ENCODE data around the gene ANO10. TPM values are rescaled to one million over a fixed set of nuclear protein-coding genes. Genes with fewer than 3 reads are reported as not detected.

ANO10 gene
- polyA plus RNA-seq, 1 donor from 2014 or later, result 11.1 TPM

DNA sequence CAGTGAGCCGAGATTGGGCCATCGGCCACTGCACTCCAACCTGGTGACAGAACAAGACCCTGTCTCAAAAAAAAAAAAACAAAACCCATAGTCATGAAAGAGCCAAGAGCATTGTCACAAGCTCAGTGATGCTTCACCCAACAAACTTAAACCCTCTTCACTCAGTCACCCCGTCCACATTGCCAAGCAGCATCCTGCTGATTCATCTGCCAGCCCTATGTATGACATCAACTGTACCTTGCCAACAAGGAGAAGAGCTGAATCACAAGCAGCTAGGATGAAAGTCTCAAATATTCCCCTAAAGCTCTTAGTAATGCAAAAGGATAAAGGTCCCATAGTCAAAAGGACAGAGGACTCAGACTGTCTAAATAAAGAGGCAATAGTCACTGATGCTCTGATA is 90.0 kb downstream of the ANO10 start:
- Histone ChIP-seq H3K27me3 (ENCODE audit: insufficient read depth, low read depth, low read length) (no peaks in the 10 kb centered on the region), H3K9me3 (ENCODE audit: low read length) (no peaks in the 10 kb centered on the region), H3K4me2 (ENCODE audit: low read length) (no peak overlapping the region), H3K36me3 (ENCODE audit: insufficient read depth, low read length) (peaks cover 4% of the 10 kb centered on the region), H3K79me2 (replicated peaks; ENCODE audit: insufficient read depth, low read length) (no peaks in the 10 kb centered on the region), H3K9ac (ENCODE audit: low read length) (no peak overlapping the region), H2AFZ (ENCODE audit: low read depth, low read length) (no peak overlapping the region), H3K4me3 (ENCODE audit: low read length) (no peak overlapping the region), H3K27ac (ENCODE audit: low read length) (no peak overlapping the region), H3F3A (ENCODE audit: insufficient read depth, low read length, poor library complexity, severe bottlenecking) (no peaks in the 10 kb centered on the region), H4K20me1 (ENCODE audit: insufficient read depth) (no peaks in the 10 kb centered on the region), H3K9me2 (ENCODE audit: insufficient read depth, low read length) (no peaks in the 10 kb centered on the region)
- no peak for TF ChIP-seq POLR2AphosphoS5 (IDR thresholded peaks at IDR 0.05)
- TF ChIP-seq, protein P1, sequence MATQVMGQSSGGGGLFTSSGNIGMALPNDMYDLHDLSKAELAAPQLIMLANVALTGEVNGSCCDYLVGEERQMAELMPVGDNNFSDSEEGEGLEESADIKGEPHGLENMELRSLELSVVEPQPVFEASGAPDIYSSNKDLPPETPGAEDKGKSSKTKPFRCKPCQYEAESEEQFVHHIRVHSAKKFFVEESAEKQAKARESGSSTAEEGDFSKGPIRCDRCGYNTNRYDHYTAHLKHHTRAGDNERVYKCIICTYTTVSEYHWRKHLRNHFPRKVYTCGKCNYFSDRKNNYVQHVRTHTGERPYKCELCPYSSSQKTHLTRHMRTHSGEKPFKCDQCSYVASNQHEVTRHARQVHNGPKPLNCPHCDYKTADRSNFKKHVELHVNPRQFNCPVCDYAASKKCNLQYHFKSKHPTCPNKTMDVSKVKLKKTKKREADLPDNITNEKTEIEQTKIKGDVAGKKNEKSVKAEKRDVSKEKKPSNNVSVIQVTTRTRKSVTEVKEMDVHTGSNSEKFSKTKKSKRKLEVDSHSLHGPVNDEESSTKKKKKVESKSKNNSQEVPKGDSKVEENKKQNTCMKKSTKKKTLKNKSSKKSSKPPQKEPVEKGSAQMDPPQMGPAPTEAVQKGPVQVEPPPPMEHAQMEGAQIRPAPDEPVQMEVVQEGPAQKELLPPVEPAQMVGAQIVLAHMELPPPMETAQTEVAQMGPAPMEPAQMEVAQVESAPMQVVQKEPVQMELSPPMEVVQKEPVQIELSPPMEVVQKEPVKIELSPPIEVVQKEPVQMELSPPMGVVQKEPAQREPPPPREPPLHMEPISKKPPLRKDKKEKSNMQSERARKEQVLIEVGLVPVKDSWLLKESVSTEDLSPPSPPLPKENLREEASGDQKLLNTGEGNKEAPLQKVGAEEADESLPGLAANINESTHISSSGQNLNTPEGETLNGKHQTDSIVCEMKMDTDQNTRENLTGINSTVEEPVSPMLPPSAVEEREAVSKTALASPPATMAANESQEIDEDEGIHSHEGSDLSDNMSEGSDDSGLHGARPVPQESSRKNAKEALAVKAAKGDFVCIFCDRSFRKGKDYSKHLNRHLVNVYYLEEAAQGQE (IDR thresholded peaks at IDR 0.05; ENCODE audit: borderline replicate concordance), result no peak
- TF ChIP-seq, protein P2, sequence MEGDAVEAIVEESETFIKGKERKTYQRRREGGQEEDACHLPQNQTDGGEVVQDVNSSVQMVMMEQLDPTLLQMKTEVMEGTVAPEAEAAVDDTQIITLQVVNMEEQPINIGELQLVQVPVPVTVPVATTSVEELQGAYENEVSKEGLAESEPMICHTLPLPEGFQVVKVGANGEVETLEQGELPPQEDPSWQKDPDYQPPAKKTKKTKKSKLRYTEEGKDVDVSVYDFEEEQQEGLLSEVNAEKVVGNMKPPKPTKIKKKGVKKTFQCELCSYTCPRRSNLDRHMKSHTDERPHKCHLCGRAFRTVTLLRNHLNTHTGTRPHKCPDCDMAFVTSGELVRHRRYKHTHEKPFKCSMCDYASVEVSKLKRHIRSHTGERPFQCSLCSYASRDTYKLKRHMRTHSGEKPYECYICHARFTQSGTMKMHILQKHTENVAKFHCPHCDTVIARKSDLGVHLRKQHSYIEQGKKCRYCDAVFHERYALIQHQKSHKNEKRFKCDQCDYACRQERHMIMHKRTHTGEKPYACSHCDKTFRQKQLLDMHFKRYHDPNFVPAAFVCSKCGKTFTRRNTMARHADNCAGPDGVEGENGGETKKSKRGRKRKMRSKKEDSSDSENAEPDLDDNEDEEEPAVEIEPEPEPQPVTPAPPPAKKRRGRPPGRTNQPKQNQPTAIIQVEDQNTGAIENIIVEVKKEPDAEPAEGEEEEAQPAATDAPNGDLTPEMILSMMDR (IDR thresholded peaks at IDR 0.05; ENCODE audit: poor library complexity, severe bottlenecking), result no peak
- TF ChIP-seq TAF1 (IDR thresholded peaks at IDR 0.05; ENCODE audit: low read depth), result no peak
- TF ChIP-seq SMC3 (conservative IDR thresholded peaks at IDR 0.05; ENCODE audit: poor library complexity), result no peak
- TF ChIP-seq MXI1 (conservative IDR thresholded peaks at IDR 0.05; ENCODE audit: poor library complexity, severe bottlenecking), result no peak
- no peak for TF ChIP-seq EZH2 (IDR thresholded peaks at IDR 0.05; ENCODE audit: borderline replicate concordance, insufficient read depth, low read length, poor library complexity, severe bottlenecking)
- no peak for TF ChIP-seq RAD21 (conservative IDR thresholded peaks at IDR 0.05)
- TF ChIP-seq EP300 (conservative IDR thresholded peaks at IDR 0.05; ENCODE audit: poor library complexity, severe bottlenecking), result no peak

DNA sequence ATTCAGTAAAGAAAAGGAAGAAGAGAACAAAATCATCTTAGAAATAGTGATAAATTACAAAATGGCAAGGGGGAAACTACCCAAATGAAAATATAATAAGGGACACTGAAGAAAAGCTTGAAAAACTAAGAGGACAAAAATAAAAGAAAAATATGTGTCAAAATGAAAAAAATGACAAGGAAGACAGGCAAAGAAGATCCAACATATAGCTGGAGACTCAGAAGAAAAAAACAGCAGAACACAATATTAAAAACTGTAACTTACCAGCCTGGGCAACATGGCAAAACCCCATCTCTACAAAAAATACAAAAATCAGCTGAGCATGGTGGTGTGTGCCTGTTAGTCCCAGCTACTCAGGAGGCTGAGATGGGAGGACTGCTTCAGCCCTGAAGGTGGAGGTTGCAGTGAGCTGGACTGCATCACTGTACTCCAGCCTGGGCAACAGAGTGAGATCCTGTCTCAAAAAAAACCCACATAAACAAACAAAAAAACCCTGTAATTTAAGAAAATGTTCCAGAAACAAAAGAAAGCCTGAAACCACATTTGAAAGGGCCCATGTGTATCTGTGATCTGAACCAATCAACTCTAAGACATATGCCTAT is 93.2 kb downstream of the ANO10 start:
- H3K4me2 ChIP-seq (ENCODE audit: low read length), result no peak overlapping the region
- H4K20me1 ChIP-seq (ENCODE audit: insufficient read depth), result no peaks in the 10 kb centered on the region
- no peaks in the 10 kb centered on the region for H3K27me3 ChIP-seq (ENCODE audit: insufficient read depth, low read depth, low read length)
- TF ChIP-seq TAF1 (IDR thresholded peaks at IDR 0.05; ENCODE audit: low read depth), result no peak
- TF ChIP-seq SMC3 (conservative IDR thresholded peaks at IDR 0.05; ENCODE audit: poor library complexity), result no peak
- TF ChIP-seq EP300 (conservative IDR thresholded peaks at IDR 0.05; ENCODE audit: poor library complexity, severe bottlenecking), result no peak
- no peak for TF ChIP-seq EZH2 (IDR thresholded peaks at IDR 0.05; ENCODE audit: borderline replicate concordance, insufficient read depth, low read length, poor library complexity, severe bottlenecking)
- TF ChIP-seq, protein P1 (IDR thresholded peaks at IDR 0.05; ENCODE audit: borderline replicate concordance), result no peak
- TF ChIP-seq, protein P2 (IDR thresholded peaks at IDR 0.05; ENCODE audit: poor library complexity, severe bottlenecking), result no peak
- no peaks in the 10 kb centered on the region for H3K9me2 ChIP-seq (ENCODE audit: insufficient read depth, low read length)
- H3K36me3 ChIP-seq (ENCODE audit: insufficient read depth, low read length), result peaks cover 4% of the 10 kb centered on the region
- no peaks in the 10 kb centered on the region for H3K79me2 ChIP-seq (replicated peaks; ENCODE audit: insufficient read depth, low read length)
- no peaks in the 10 kb centered on the region for H3K9me3 ChIP-seq (ENCODE audit: low read length)
- no peak overlapping the region for H3K27ac ChIP-seq (ENCODE audit: low read length)
- H3K4me3 ChIP-seq (ENCODE audit: low read length), result no peak overlapping the region
- no peak overlapping the region for H2AFZ ChIP-seq (ENCODE audit: low read depth, low read length)
- H3F3A ChIP-seq (ENCODE audit: insufficient read depth, low read length, poor library complexity, severe bottlenecking), result no peaks in the 10 kb centered on the region
- H3K9ac ChIP-seq (ENCODE audit: low read length), result no peak overlapping the region

Measured in neural cell (in vitro differentiated cells).